Hindlimb muscle (tissue), 1 donor: ENCODE data around the gene CNTN5. TPM values are rescaled to one million over a fixed set of nuclear protein-coding genes. Genes with fewer than 3 reads are reported as not detected.

ENCODE experiments used
- DNase-seq: peaks from one replicate; pipeline ENCODE4 v3.0.0-alpha.2; 2013
- polyA plus RNA-seq: library from polyadenylated mRNA; unstranded; fragments of 120-200 nt; gene quantifications from one replicate; pipeline ENCODE4 v1.2.1, GENCODE V29; 2013; ENCODE audit not compliant: insufficient read length

Gene CNTN5
- polyA plus RNA-seq, 1 donor: 4.7 TPM

- no peak for DNase-seq
Measured at GRCh38 chr11:99171330-99171729, 150.6 kb downstream of the CNTN5 start.

- no peak for DNase-seq
Measured at GRCh38 chr11:99176430-99176829, 155.7 kb downstream of the CNTN5 start.

GRCh38 chr11:99177446-99177845, 156.7 kb downstream of the CNTN5 start:
- DNase-seq: no peak

- no peak for DNase-seq
Measured at GRCh38 chr11:99184146-99184545, 163.4 kb downstream of the CNTN5 start.

GRCh38 chr11:99188221-99188620, 167.5 kb downstream of the CNTN5 start:
- DNase-seq: no peak

GRCh38 chr11:99192716-99193115, 172.0 kb downstream of the CNTN5 start:
- DNase-seq: no peak

- no peak for DNase-seq
Measured at GRCh38 chr11:99197477-99197876, 176.7 kb downstream of the CNTN5 start.

GRCh38 chr11:99198215-99198614, 177.5 kb downstream of the CNTN5 start:
- no peak for DNase-seq

GRCh38 chr11:99199341-99199740, 178.6 kb downstream of the CNTN5 start:
- DNase-seq: no peak

GRCh38 chr11:99200720-99201119, 180.0 kb downstream of the CNTN5 start:
- no peak for DNase-seq

- no peak for DNase-seq
Measured at GRCh38 chr11:99208813-99209212, 188.1 kb downstream of the CNTN5 start.

GRCh38 chr11:99229544-99229943, 208.8 kb downstream of the CNTN5 start:
- DNase-seq: no peak

GRCh38 chr11:99234534-99234933, 213.8 kb downstream of the CNTN5 start:
- no peak for DNase-seq

- no peak for DNase-seq
Measured at GRCh38 chr11:99238401-99238800, 217.7 kb downstream of the CNTN5 start.

- no peak for DNase-seq
Measured at GRCh38 chr11:99240192-99241030, 219.7 kb downstream of the CNTN5 start.

GRCh38 chr11:99241066-99241465, 220.3 kb downstream of the CNTN5 start:
- DNase-seq: no peak

- DNase-seq: no peak
Measured at GRCh38 chr11:99244613-99245012, 223.9 kb downstream of the CNTN5 start.

- DNase-seq: no peak
Measured at GRCh38 chr11:99246199-99246598, 225.4 kb downstream of the CNTN5 start.

GRCh38 chr11:99256614-99257013, 235.9 kb downstream of the CNTN5 start:
- no peak for DNase-seq

GRCh38 chr11:99257131-99257530, 236.4 kb downstream of the CNTN5 start:
- no peak for DNase-seq

- no peak for DNase-seq
Measured at GRCh38 chr11:99260696-99261095, 239.9 kb downstream of the CNTN5 start.

GRCh38 chr11:99268886-99269285, 248.1 kb downstream of the CNTN5 start:
- no peak for DNase-seq

- DNase-seq: no peak
Measured at GRCh38 chr11:99271527-99271926, 250.8 kb downstream of the CNTN5 start.

GRCh38 chr11:99275521-99275920, 254.8 kb downstream of the CNTN5 start:
- DNase-seq: no peak

GRCh38 chr11:99277281-99277680, 256.5 kb downstream of the CNTN5 start:
- no peak for DNase-seq
